Measurements from ENCODE around the gene MYO9B. TPM values are rescaled to one million over a fixed set of nuclear protein-coding genes. Genes with fewer than 3 reads are reported as not detected.
A peak's percentile ranks its signal among the peaks of the same experiment; 100 is the strongest.

The MYO9B gene
- total and polyA plus RNA-seq, 7 donors: 24.6 to 95.0 (median 48.2) TPM

DNA sequence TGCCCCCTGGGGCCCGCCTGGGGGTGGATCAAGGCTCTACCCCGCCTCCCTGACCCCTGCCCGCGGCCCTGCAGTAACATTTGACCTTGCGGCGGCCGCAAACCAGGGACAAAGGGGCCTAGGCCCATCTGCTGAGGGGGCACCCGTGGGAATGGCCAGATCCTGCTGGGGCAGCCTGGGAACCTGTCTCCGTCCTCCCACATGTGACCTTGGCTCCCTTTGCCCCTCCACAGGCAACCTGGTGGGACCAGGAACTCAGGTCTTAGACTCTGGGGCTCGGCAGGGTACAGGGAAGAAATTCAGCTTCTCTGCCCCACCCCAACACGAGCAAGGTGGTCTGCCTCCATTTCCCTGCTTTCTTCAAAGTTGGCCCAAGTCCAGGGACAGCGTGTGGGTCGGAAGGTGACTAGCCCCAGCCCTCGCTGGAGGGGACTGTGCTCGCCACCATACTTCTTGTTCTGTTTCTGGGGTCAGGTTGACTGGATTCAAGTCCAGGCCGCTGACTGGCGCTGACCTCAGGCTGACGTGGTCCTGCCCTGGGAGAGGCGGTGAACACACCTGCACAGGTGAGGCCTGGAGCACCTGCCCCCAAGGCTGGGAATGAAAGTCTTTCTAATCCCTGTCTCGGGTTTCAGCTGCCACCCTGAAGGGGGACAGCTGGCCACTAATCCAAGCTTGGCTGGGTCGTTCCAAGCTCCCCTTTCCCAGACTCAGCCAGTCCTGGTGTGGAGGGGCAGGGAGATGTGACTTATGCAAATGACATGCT lies 172.6 kb downstream of the MYO9B start:
- TF ChIP-seq POLR2AphosphoS5 (IDR thresholded peaks at IDR 0.05) (no peak), EP300 (IDR thresholded peaks at IDR 0.05) (no peak)
- Histone ChIP-seq H3K36me3 (no peaks in the 10 kb centered on the region), H3K4me3 (no peak overlapping the region), H3K4me1 (peaks cover 0 to 28% (median 20%) of the 10 kb centered on the region in 4 donors), H3K9me3 (no peaks in the 10 kb centered on the region), H3K27me3 (no peaks in the 10 kb centered on the region), H3K27ac (peak overlapping the region in 1 of 4 donors; percentile 8)
- DNase-seq: no peak
- intact Hi-C loops (cut with DNase I): loop anchor here (5.0 kb wide), 2 partner anchors 34 to 59 kb away; partner anchors contain the start of genes ANKLE1, DDA1 and MRPL34
- 28 to 68% methylated on average over 21 of the region's 21 CpGs for WGBS, 2 donors

DNA sequence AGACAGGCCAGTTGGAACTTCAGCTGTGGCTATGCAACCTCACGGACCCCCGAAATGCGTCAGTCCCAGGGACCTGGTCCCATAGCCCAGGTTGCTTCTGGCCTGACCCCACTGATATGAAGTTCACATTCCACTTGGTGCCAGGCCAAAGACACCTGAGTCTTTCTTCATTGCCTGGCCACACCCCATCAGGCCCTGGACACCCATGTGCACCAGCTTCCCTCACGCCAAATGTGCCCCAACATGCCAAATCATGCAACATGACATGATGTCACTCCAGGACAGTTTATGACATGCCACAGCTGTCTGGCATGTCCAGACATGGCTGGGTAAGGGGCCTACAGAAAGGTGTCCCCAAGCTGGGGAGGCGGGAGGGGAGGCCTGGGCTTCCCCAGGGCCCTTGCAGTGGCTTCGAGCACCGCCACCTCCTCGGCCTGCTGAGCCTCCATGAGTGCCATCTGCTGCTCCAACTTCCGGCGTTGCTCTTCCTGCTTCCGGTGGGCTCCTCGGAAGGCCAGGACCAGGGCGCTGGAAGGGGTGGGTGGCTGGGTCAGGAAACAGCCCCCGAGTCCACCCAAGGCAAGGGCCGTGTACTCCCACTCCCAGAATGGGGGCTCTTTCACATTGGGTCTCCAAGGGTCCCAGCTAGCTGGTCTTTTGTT lies 174.4 kb downstream of the MYO9B start:
- Histone ChIP-seq H3K36me3 (no peaks in the 10 kb centered on the region), H3K4me3 (no peak overlapping the region), H3K27ac (no peak overlapping the region), H3K4me1 (peaks cover 0 to 13% (median 10%) of the 10 kb centered on the region in 4 donors), H3K27me3 (no peaks in the 10 kb centered on the region), H3K9me3 (no peaks in the 10 kb centered on the region)
- TF ChIP-seq POLR2A (IDR thresholded peaks at IDR 0.05) (no peak), EP300 (IDR thresholded peaks at IDR 0.05) (no peak), POLR2AphosphoS5 (IDR thresholded peaks at IDR 0.05) (no peak)
- TF ChIP-seq, protein P1, sequence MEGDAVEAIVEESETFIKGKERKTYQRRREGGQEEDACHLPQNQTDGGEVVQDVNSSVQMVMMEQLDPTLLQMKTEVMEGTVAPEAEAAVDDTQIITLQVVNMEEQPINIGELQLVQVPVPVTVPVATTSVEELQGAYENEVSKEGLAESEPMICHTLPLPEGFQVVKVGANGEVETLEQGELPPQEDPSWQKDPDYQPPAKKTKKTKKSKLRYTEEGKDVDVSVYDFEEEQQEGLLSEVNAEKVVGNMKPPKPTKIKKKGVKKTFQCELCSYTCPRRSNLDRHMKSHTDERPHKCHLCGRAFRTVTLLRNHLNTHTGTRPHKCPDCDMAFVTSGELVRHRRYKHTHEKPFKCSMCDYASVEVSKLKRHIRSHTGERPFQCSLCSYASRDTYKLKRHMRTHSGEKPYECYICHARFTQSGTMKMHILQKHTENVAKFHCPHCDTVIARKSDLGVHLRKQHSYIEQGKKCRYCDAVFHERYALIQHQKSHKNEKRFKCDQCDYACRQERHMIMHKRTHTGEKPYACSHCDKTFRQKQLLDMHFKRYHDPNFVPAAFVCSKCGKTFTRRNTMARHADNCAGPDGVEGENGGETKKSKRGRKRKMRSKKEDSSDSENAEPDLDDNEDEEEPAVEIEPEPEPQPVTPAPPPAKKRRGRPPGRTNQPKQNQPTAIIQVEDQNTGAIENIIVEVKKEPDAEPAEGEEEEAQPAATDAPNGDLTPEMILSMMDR (IDR thresholded peaks at IDR 0.05): no peak
- WGBS, 2 donors: 78 to 86% methylated on average over 15 of the region's 15 CpGs
- no peak for DNase-seq
- intact Hi-C loops (cut with DNase I): loop anchor here (5.0 kb wide), 2 partner anchors 32 to 57 kb away; partner anchors contain the start of genes ANKLE1, DDA1 and MRPL34

DNA sequence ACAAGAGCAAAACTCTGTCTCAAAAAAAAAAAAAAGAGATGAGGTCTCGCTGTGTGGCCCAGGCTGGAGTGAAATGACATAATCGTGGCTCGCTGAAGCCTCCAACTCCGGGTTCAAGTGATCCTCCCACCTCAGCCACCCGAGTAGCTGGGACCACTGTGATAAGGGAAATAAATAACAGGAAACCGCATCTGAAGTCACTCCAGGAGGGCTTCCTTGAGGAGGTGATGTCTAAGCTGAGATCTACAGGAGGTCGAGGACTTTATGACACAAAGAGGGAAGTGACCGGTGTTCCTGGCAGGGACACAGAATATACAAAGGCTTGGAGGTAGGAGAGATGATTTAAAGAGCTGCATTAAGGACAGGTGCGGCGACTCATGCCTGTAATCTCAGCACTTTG lies 179.1 kb downstream of the MYO9B start:
- Histone ChIP-seq H3K4me1 (no peaks in the 10 kb centered on the region), H3K9me3 (peaks cover 0 to 2% (median 0%) of the 10 kb centered on the region in 4 donors), H3K4me3 (no peak overlapping the region), H3K27ac (no peak overlapping the region), H3K36me3 (no peaks in the 10 kb centered on the region), H3K27me3 (no peaks in the 10 kb centered on the region)
- no peak for DNase-seq
- TF ChIP-seq EP300 (IDR thresholded peaks at IDR 0.05) (no peak), POLR2A (IDR thresholded peaks at IDR 0.05) (no peak), POLR2AphosphoS5 (IDR thresholded peaks at IDR 0.05) (no peak)
- TF ChIP-seq, protein P1 (IDR thresholded peaks at IDR 0.05): no peak
- WGBS, 2 donors: 52 to 79% methylated on average over 10 of the region's 10 CpGs
- intact Hi-C loops (cut with DNase I): no loop called here

DNA sequence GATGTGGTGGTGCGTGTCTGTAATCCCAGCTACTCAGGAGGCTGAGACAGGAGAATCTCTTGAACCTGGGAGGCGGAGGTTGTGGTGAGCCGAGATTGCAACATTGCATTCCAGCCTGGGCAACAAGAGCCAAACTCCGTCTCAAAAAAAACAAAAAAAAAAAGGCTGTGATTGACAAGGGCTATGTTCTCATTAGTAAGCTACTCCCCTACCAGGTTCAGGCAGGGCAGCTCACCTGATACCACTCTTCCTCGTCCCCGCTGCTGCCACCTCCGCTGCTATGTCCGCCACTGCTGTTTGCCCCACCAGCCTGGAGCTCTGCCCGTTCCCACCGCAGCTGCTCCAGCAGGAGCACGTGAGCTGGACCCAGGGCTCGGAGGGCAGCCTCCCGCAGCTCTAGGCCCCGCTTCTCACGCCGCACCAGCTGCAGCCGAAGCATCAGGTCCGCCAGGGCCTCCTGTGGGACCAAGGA lies 179.6 kb downstream of the MYO9B start:
- Histone ChIP-seq H3K27me3 (no peaks in the 10 kb centered on the region), H3K4me1 (no peaks in the 10 kb centered on the region), H3K4me3 (no peak overlapping the region), H3K27ac (no peak overlapping the region), H3K9me3 (peaks cover 0 to 5% (median 0%) of the 10 kb centered on the region in 4 donors), H3K36me3 (no peaks in the 10 kb centered on the region)
- intact Hi-C loops (cut with DNase I): no loop called here
- no peak for DNase-seq
- WGBS, 2 donors: 32 to 73% methylated on average over 18 of the region's 18 CpGs
- TF ChIP-seq POLR2AphosphoS5 (IDR thresholded peaks at IDR 0.05) (no peak), POLR2A (IDR thresholded peaks at IDR 0.05) (no peak), EP300 (IDR thresholded peaks at IDR 0.05) (no peak)
- TF ChIP-seq, protein P1 (IDR thresholded peaks at IDR 0.05): no peak

DNA sequence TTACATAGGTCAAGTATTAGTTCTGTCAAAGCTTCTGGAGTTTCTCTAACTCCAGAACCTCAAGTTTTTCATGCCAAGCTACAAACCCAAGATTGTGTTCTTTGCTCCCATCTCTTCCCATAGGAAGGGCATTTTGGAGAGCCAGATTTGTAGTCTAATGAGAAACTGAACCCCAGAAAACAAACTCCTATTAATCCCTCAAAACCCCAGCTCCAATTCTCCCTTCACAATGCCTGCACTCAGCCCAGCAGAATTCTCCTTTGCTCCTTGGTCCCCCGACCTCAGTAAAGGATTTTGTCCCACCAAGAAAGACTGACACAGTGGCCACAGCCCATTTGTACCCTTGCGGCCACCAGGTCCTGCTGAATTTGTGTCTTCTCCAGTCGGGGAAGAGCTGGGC lies 180.6 kb downstream of the MYO9B start:
- Histone ChIP-seq H3K27ac (no peak overlapping the region), H3K27me3 (no peaks in the 10 kb centered on the region), H3K36me3 (no peaks in the 10 kb centered on the region), H3K4me1 (no peaks in the 10 kb centered on the region), H3K4me3 (no peak overlapping the region), H3K9me3 (peaks cover 0 to 5% (median 0%) of the 10 kb centered on the region in 4 donors)
- TF ChIP-seq POLR2A (IDR thresholded peaks at IDR 0.05) (no peak), POLR2AphosphoS5 (IDR thresholded peaks at IDR 0.05) (no peak), EP300 (IDR thresholded peaks at IDR 0.05) (no peak)
- TF ChIP-seq, protein P1 (IDR thresholded peaks at IDR 0.05): no peak
- WGBS, 2 donors: 71 to 84% methylated on average over 3 of the region's 3 CpGs
- intact Hi-C loops (cut with DNase I): no loop called here
- no peak for DNase-seq

Data from sigmoid colon (tissue), 7 donors.